Muscle of back (tissue), 11 donors: ENCODE measurements around the gene PYCARD. TPM values are rescaled to one million over a fixed set of nuclear protein-coding genes. Genes with fewer than 3 reads are reported as not detected.
"Not testable (repeated sequence)": the region's sequence is repeated elsewhere in the genome, so short reads cannot be mapped to it uniquely, and the experiment has no call there.

Experiments
- DNase-seq, 3 donors: peaks; one replicate each; pipeline versions ENCODE4 v3.0.0 to v3.0.0-alpha.2; 2013
- polyA plus RNA-seq, 10 donors: library from polyadenylated mRNA; unstranded; fragments of 120-200 nt; gene quantifications; one replicate each; pipeline ENCODE4 v1.2.1, GENCODE V29; 2013; ENCODE audit not compliant: insufficient read length in 10 of 10

PYCARD gene
- polyA plus RNA-seq, 10 donors = 3.3 to 14.0 (median 7.3) TPM

DNA sequence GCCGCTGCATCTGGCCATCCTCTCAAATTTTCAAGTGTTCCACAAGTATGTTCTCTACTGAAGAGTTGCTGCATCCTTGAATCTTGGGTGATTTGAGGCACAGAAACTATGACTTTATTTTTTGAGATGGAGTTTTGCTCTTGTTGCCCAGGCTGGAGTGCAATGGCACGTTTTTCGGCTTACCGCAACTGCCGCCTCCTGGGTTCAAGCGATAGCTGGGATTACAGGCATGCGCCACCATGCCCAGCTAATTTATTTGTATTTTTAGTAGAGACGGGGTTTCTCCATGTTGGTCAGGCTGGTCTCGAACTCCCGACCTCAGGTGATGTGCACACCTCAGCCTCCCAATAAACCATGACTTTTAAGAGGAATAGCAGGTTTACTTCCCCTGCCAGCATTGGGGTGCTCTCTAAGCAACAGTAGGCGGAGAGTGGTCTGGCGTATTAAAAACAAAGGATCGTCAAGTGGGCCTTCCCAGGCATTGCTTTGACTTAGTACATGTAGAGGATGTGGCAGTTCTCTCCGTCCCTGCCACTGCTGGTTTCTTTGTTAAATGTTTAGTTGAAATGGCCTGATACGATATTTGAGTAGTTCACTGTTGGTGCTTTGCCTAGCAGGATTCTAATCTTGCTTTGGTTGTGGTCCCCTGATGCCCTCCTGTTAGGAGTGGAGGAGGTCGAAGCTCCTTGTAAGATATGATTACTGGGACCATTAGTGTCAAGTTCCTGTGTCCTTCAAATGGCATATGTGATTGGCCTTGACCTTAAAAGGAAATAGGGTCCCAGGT, 9.5 kb downstream of the PYCARD start:
- DNase-seq = no peak

DNA sequence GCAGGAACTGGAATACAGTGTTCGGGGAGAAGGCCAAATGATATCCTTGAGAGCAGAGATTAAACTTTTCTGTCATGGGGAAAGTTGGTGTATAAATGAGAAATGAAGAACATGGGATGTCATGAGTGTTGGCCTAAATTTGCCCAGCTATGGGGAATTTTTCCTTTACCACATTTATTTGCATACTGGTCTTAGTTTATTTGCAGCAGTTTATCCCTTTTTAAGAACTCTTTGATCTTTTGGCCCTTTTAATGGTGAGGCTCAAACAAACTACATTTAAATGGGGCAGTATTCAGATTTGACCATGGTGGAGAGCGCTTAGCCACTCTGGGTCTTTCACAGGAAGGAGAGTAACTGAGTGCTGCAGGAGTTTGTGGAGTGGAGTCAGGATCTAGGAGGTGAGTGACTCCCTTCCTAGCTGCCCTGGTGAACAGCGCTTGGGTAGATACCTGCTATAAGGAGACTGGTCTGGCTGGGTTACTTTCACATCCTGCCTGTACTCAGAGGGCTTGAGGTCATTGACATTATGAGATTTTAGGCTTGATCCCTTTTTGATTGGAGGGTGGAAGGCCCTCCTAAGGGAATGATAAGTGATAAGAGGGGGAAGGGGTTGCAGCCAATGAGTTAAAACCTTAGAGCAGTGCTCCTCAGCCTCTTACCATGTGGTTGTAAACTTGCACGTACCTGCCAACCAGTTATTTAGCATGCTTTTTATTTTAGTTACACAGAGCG, 10.7 kb downstream of the PYCARD start:
- no peak for DNase-seq

DNA sequence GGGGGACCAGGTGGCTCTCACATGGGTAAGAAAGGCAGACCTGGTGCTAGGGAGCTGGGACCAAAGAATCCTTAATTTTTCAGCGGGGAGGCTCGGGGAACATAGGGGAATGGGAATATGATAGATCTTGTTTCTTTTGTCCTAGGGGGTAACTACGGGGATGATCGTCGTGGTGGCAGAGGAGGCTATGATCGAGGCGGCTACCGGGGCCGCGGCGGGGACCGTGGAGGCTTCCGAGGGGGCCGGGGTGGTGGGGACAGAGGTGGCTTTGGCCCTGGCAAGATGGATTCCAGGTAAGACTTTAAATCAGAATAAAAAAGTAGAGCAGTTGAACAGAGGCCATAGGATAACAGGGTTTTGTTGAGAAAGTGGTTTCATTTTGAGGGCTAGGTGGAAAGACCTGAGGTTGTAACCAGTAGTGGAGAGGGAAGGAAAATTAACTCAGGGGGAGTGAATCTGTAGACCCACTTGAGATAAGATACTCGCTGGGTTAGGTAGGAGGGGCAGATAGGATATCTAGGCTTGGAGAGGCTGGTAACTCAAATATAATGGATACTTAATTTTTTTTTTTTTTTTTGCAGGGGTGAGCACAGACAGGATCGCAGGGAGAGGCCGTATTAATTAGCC, 11.6 kb downstream of the PYCARD start:
- DNase-seq = no peak

DNA sequence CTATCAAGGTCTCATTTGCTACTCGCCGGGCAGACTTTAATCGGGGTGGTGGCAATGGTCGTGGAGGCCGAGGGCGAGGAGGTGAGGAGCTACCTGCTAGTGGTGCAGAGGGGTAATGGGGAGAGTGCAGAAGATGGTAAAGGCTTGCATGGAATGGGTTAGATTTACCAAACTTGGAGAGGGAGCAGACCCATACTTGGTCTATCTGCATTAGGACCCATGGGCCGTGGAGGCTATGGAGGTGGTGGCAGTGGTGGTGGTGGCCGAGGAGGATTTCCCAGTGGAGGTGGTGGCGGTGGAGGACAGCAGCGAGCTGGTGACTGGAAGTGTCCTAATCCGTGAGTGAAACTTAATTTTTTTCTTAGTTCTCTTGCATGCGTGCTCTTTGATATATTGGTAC, 12.5 kb downstream of the PYCARD start:
- DNase-seq = no peak

DNA sequence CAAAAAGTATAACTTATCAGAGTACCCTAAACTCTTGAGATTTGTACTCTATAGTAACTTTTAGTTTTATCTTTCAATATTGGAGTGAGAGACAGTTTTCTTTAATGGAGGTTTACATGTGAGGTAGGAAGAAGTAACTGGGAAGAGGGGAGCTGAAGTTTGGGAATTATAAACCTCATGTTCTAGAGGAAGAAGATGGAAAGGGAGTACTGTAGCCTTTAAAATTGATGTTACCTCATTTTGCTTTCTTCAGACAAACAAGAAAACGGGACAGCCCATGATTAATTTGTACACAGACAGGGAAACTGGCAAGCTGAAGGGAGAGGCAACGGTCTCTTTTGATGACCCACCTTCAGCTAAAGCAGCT, 13.2 kb downstream of the PYCARD start:
- no peak for DNase-seq

DNA sequence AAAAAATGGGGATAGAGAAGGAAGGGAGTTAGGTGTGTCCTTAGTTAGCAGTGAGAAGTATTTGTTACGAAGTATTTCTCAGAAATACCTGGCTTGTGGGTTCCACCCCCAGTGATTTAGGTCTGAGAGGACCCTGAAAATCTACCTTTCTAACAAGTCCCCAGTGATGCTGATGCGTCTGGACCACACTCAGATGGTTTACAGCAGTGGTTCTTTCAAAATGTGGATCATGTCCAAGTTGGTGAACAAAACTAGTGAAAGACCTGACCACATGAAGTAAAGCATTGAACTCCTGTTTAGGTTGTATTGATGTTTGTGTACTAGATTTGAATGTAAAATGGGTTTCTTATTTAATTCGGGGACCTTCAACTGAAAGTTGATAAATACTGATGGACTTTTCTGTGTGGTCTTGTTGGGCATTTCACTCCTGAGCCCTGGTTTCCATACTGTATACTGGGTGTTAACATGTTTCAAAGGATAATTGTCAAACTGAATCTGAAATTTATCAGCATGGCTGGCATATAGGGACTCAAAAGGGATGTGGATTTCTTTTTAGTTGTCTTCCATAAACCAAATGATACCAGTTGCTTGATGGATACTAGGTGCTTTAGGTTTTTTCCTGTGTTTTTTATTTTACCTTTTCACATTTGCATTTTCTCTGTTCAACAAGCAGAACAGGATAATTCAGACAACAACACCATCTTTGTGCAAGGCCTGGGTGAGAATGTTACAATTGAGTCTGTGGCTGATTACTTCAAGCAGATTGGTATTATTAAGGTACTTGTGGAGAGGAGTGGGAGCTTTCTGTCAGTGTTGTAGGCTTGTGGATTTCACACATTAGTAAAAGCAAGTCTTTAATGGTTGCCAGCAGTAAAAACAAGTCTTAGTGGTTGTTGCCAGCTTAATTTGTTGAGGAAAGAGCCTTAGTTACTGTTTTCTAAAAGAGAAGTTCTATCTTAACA, 13.8 kb downstream of the PYCARD start:
- no peak for DNase-seq

DNA sequence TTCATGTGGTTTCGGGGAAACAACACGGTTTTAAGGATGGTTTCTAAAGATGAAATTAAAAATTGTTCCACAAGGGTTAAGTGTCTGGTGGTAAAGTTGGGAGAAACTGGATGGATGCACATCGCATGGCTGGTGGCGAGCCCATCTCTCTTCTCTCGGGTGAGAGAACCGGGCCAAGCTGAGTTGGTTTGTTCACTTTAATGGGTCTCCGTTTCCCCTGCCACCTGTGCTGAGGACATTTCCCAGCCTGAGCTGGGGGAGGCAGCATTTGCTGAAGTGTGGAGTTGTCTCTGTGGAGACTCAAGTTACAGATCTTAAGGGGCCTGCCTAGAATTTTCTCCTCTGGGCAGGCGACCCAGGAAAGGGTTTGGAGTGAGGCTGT, 14.8 kb downstream of the PYCARD start:
- DNase-seq = no peak

DNA sequence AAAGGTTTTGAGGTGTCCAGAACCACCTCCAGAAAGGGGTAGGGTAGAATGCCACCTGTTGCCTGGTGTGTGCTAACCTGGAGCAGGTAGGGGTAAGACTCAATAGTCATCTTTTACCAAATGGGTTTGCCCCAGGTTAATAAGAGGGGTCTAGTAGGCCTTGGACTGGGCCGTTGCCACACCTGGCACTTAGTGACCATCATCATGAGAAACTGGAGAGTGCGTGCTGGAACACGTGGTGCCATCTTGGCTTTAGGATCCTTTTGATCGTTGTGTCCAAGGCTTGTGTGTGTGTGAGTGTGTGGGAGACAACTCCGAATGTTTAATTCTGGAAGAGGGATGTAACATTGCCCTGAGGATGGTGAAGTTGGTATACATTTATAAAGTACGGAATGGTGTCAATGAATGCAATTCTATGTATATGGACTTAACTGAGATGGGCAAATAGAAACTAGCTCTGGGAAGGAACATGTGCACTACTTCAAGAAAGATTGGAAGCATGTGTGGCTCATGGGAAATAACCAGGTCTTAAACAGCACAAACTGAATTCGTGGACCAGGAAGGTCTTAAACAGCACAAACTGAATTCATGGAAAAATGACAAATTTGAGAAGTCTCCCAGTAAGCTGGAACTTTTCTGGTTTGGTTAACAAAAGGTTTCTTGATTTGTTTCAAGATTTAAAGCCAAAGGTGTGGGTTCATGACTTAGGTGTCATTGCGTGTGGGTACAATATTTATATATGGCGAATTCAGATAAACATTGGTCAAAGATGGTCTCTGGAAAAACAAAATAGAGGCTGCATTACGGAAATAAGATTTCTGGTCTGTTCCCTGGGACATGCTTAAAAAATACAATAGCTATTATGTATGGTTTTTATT, 15.4 kb downstream of the PYCARD start:
- no peak for DNase-seq

DNA sequence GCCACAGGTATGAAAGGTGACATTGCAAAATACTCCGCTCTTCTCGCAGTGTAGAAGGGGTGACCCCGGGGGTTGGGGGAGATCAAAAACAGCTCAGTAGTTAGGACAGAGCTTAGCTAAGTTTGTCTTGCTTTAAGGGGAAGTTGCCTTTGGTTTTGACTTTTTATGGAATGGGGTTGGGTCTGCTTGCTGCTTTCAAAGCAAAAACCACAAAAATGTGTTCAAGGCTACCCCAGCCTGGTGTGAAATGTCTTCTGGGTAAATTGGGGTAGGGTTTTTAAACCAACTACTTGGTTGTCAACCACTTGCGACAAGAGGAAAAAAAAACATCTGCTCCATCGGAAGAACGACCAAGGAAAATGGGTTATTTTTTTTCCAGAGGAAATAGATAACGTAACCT, 16.4 kb downstream of the PYCARD start:
- DNase-seq = no peak

DNA sequence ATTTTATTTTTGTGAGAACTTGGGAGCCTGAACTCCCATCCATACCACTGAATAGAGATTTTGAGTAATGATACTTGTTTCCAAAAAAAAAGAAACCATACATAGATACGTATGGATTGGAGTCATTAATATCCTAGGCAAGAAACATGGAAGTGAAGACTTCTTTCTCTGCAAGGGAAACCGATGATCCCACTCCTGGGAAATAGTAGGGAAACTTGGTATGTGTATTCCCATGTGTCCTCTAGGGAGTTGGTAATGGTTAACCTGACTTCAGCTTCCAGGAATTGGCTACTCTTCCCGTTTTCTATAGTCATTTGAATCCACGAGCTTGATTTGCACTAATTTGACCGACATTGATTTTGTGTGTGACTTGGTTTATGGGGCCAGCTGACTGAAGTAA, 17.2 kb downstream of the PYCARD start:
- no peak for DNase-seq

DNA sequence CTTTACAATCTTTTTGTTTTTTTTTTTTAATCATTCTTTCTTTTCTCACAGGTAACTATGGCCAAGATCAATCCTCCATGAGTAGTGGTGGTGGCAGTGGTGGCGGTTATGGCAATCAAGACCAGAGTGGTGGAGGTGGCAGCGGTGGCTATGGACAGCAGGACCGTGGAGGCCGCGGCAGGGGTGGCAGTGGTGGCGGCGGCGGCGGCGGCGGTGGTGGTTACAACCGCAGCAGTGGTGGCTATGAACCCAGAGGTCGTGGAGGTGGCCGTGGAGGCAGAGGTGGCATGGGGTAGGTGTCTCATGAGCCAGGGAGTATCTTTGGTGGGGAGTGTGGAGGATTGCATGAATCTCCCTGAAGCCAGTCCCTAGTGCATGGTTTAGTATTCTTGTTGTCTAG, 17.7 kb downstream of the PYCARD start:
- no peak for DNase-seq

DNA sequence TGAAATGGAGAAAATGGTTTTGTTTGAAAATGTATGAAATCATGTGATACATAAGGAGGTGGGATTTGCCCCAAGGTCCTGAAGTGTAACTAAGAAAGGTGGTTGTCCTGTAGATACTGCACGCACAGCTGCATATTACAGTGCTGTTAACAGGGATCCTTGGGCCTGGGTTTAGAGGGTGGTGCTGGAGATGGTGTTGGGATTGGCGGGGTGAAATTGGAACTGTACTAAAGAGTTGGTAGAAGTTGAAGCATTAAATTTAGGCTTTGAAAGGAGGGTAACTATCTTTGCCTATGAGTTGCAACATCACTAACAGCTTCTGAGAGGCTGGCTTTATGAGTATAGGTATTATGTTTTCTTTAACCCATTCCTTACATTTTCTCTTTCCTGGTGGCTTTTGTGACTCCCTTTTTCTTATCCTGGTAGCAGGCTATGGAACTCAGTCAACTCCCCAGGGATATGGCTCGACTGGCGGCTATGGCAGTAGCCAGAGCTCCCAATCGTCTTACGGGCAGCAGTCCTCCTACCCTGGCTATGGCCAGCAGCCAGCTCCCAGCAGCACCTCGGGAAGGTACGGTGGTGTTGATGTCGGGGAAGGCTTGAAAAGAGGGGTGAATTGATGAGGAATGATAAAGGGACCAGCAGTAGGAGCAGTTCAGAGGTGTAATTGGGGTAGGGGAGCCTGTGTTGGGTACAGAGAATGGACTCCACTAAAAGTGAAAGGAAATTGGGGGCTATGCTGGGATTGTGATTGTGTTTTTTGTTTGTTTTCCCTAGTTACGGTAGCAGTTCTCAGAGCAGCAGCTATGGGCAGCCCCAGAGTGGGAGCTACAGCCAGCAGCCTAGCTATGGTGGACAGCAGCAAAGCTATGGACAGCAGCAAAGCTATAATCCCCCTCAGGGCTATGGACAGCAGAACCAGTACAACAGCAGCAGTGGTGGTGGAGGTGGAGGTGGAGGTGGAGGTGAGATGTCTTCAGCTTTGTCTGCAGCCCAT, 18.8 kb downstream of the PYCARD start:
- no peak for DNase-seq

DNA sequence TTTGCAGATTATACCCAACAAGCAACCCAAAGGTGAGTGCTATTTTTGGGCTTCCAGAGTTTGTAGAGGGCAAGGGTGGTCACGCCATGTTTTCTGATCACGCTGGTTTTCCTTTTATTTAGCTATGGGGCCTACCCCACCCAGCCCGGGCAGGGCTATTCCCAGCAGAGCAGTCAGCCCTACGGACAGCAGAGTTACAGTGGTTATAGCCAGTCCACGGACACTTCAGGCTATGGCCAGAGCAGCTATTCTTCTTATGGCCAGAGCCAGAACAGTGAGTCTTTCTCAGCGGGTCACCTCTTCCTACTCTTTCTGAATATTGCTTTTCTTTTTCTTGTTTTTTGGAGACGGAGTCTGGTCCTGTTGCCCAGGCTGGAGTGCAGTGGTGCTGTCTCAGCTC, 20.2 kb downstream of the PYCARD start:
- DNase-seq = no peak

DNA sequence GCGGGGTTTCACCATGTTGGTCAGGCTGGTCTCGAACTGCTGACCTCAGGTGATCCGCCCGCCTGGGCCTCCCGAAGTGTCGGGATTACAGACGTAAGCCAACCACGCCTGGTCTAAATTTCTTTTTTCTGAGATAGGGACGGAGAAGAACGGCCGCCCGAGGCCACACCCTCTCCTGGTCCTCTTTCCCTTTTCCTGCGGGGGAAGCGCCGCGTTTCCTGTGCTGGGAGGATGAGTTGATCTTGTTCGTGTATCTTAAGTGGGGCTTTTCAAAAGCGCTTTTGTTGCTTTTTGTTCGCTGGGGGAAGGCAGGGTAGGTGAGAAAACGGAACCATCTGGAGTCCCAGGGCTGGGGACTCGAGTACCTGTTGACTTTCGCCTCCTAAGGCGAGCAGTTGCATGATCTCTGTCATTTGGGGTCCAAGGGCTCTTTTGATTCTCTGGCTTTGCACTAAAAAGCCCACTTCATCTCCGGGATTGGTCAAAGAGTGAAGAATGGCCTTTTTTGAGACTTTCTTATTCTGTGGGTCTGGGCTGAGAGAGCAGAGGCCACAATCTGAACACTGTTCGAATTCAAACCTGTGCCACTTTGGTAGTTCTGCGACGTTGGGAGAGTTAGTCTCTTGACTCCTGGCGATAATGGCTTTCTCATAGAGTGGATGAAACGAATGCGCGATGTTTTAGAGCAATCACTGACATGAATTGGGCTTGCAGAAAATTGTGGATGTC, 21.3 kb downstream of the PYCARD start:
- peak in 1 of 3 donors; percentile 63 for DNase-seq

DNA sequence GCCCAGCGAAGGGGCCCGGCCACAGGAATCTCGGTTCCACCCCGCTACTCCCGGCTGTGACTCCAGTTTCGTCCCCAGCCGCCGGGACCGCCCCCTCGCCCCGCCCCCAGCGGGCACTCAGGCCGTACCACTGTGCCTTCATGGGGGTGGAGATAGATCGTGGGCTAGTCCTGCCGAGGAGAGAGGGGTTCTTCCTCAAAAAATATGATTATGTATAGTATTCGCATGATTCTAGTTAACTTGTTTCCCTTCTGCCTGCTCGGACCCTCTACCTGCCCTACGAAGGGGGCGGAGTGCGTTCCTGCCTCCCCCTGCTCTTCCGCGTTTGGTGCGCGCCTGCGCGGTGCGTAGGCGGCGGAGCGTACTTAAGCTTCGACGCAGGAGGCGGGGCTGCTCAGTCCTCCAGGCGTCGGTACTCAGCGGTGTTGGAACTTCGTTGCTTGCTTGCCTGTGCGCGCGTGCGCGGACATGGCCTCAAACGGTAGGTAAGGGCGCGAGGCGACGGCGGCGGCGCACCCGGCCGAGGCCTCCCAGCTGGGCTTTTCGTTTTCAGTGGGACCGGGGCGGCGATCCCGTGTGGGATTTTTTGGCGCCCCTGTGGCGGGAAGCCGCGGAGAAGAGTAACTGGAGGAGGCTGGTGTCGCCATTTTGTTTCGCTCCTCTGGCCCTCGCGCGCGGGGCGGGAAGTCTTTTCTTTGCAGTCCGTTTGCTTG, 22.7 kb downstream of the PYCARD start, which contains the start of gene FUS:
Gene FUS, plus strand, starts transcription at position 393 of the 713 bp plus-strand sequence. Its CDS starts 76 bp downstream, at position 469.
- DNase-seq = peak; percentile 92 to 98 (median 98)

DNA sequence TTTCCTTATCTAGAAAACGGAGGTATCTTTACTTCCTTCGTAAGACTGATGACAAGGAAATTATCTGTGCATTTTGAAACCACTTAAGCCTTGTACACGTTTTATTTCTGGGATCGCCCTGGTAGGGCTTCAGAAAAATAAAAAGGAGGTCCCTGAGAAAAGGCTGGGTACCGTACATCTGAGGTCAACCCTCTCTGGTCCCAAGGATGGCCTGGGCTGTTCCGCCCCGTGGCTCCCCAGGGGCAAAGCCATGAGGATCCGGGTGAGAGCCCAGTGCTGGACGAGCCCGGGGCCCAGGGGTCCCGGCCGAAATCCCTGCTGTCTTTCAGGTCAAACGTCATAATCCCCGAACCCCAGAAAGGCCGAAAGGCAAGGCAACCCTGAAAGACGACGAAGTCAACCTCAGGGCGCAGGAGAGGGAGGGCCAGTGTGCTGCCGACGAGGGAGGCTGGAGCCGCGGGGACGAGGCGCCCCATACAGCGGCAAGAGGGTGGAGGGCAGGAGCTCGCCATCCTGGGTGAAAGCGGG, 23.3 kb downstream of the PYCARD start:
- DNase-seq = no peak

DNA sequence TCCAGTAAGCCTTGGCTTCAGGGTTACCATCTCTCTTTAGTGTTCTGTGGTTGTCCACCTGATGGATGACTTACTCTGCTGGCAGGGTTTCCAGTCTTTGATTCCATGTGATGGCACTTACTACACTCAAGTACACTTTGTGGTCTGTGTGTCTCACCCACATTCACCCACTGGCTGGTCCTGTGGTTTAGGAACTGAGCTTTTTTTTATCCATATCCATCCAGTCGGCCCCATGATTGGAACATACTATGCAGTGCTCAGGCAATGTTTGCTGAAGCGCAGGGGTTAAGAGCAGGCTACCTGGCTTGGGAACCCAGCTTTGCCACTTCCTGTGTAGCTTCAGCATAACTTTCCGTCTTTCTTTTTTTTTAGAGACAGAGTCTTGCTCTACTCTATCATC, 25.4 kb downstream of the PYCARD start:
- no peak for DNase-seq

DNA sequence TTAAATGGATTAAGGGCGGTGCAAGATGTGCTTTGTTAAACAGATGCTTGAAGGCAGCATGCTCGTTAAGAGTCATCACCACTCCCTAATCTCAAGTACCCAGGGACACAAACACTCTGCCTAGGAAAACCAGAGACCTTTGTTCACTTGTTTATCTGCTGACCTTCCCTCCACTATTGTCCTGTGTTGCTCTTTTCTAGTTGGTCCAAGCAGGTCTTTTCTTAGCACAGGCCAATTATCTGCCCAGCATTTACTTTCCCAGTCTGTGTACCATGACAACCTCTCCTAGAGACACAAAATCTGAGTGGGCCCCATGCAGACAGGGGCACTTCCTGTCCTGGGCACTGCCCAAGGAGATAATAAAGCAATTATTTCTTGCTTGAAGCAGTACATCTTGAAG, 32.5 kb downstream of the PYCARD start:
- DNase-seq = not testable (repeated sequence)
